Measurements from ENCODE around the gene EXOC4.

GRCh38 chr7:133642907-133643306, 390.0 kb downstream of the EXOC4 start:
- TF ChIP-seq CTCF (IDR thresholded peaks at IDR 0.05; ENCODE audit: extremely low read depth in 1 of 2, insufficient read depth in 1 of 2, low read depth in 1 of 2, low read length in 2 of 2) (no peak), EZH2 (IDR thresholded peaks at IDR 0.05; ENCODE audit: borderline replicate concordance, low read depth, low read length, severe bottlenecking) (no peak), POLR2A (IDR thresholded peaks at IDR 0.05; ENCODE audit: low read depth, low read length) (no peak), POLR2AphosphoS5 (IDR thresholded peaks at IDR 0.05; ENCODE audit: insufficient read depth, low read depth, low read length) (no peak), MAX (IDR thresholded peaks at IDR 0.05; ENCODE audit: insufficient read depth, insufficient read length) (no peak)
